A549 (cell line): ENCODE results near the gene AGAP3. TPM values are rescaled to one million over a fixed set of nuclear protein-coding genes. Genes with fewer than 3 reads are reported as not detected.

Experiments
- ATAC-seq, 2 experiments: fragments of 200-7000 bp in 1 of 2; fragments of >200 bp in 1 of 2; cut with Nextera tagmentation in 1 of 2; cut with Tn5 transposase in 1 of 2; 3 replicates each; pipeline versions ENCODE4 v1.8.0 to v1.9.1; 2018 to 2020; ENCODE audit warnings: mild to moderate bottlenecking in 1 of 2, moderate library complexity in 1 of 2
- CTCF ChIA-PET: fragments of 300-600 bp; sonication (Branson Sonifier 250); formaldehyde crosslinking; extraction: SDS; loops from one replicate; lab custom pipeline; 2021; ENCODE audit warnings: antibody characterized with exemption, inconsistent platforms; lab: Yijun Ruan, JAX
- POLR2A ChIA-PET: fragments of 350-600 bp; formaldehyde crosslinking; extraction: SDS; loops from one replicate; lab custom pipeline; 2021; ENCODE audit warnings: antibody characterized with exemption, inconsistent platforms; lab: Yijun Ruan, JAX
- DNase-seq, 2 experiments: peaks; one replicate each; pipeline versions ENCODE4 v3.0.0 to v3.0.0-alpha.2; 2011 to 2016; ENCODE audit warnings: low read depth in 1 of 2, low spot score in 1 of 2
- FAIRE-seq: peaks from 2 replicates; lab custom pipeline; 2011; peaks lifted over from hg19 to GRCh38; lab: Jason Lieb, UNC
- H3K27ac ChIP-seq, 2 experiments: fragments of >200 bp; sonication (Bioruptor Twin); formaldehyde crosslinking; 3 replicates each; pipeline ENCODE4 v1.5.1; 2016 to 2017
- H3K4me1 ChIP-seq: fragments of >200 bp; sonication (Bioruptor Twin); formaldehyde crosslinking; 3 replicates; pipeline ENCODE4 v1.6.1; 2016
- H3K4me2 ChIP-seq: fragments of >200 bp; sonication (Bioruptor Twin); formaldehyde crosslinking; 3 replicates; pipeline ENCODE4 v1.6.1; 2016
- H3K4me3 ChIP-seq: fragments of >200 bp; sonication (Bioruptor Twin); formaldehyde crosslinking; 3 replicates; pipeline ENCODE4 v1.5.1; 2016
- H3K9me3 ChIP-seq: fragments of >200 bp; sonication (Bioruptor Twin); formaldehyde crosslinking; 3 replicates; pipeline ENCODE4 v1.6.1; 2016
- BHLHE40 ChIP-seq: IDR thresholded peaks from 2 replicates; pipeline ENCODE4 v1.6.1; 2012; ENCODE audit warnings: low read depth, low read length, inconsistent platforms
- EHF ChIP-seq: fragments of 250-450 bp; sonication (Bioruptor Pico); IDR thresholded peaks from 2 replicates; pipeline ENCODE4 v1.5.0; 2020; ENCODE audit warnings: mild to moderate bottlenecking
- EP300 ChIP-seq, 2 experiments: fragments of >200 bp; sonication (Bioruptor Twin); formaldehyde crosslinking; IDR thresholded peaks; 2 replicates in 1 of 2; 3 replicates in 1 of 2; pipeline ENCODE4 v1.6.1; 2016 to 2017
- FOSL2 ChIP-seq, 2 experiments: fragments of 450-650 bp in 1 of 2; fragments of >200 bp in 1 of 2; sonication (Bioruptor Twin) in 1 of 2; formaldehyde crosslinking; IDR thresholded peaks; 2 replicates each; pipeline versions ENCODE4 v1.5.0 to v1.6.1; 2016 to 2020; ENCODE audit warnings: mild to moderate bottlenecking in 1 of 2, moderate library complexity in 1 of 2
- HDAC2 ChIP-seq: fragments of 200-600 bp; sonication (generic); IDR thresholded peaks from 2 replicates; pipeline ENCODE4 v1.6.1; 2016
- KDM1A ChIP-seq: fragments of 200-600 bp; sonication (generic); IDR thresholded peaks from 2 replicates; pipeline ENCODE4 v1.6.1; 2016; ENCODE audit warnings: low read depth, mild to moderate bottlenecking
- NR3C1 ChIP-seq: fragments of >200 bp; sonication (Bioruptor Twin); formaldehyde crosslinking; IDR thresholded peaks from 3 replicates; pipeline ENCODE4 v1.6.1; 2017
- RAD21 ChIP-seq, 2 experiments: fragments of >200 bp in 1 of 2; sonication (Bioruptor Twin) in 1 of 2; formaldehyde crosslinking in 1 of 2; IDR thresholded peaks in 1 of 2; conservative IDR thresholded peaks in 1 of 2; 2 replicates in 1 of 2; 3 replicates in 1 of 2; pipeline ENCODE4 v1.6.1; 2012 to 2018; ENCODE audit warnings: inconsistent platforms in 1 of 2
- RARB ChIP-seq: fragments of 250-450 bp; sonication (Bioruptor Pico); IDR thresholded peaks from 2 replicates; pipeline ENCODE4 v1.8.0; 2021; ENCODE audit warnings: mild to moderate bottlenecking, moderate library complexity
- ZC3H11A ChIP-seq: fragments of 450-650 bp; IDR thresholded peaks from 2 replicates; pipeline ENCODE4 v1.6.1; 2014; ENCODE audit warnings: antibody characterized with exemption, mild to moderate bottlenecking
- ZSCAN20 ChIP-seq: fragments of 250-450 bp; sonication (Bioruptor Pico); IDR thresholded peaks from 2 replicates; pipeline ENCODE4 v1.8.0; 2022; ENCODE audit warnings: mild to moderate bottlenecking, moderate library complexity
- WGBS: methylation state at CpG from one replicate; pipeline ENCODE4 v1.1.6; 2017; ENCODE audit errors: missing lambda C conversion rate; 5-methylcytosine and 5-hydroxymethylcytosine counted together
- polyA plus RNA-seq, 4 experiments: library from polyadenylated mRNA; depleted of rRNA in 3 of 4; stranded (reverse); fragments of >200 nt; fragmentation: RNase III in 1 of 4; extraction: RNeasy Plus Mini Kit Qiagen cat#74134 plus additional on column Dnase treatment in 1 of 4; gene quantifications; 2 replicates in 3 of 4; 3 replicates in 1 of 4; pipeline ENCODE4 v1.2.3, GENCODE V29; 2011 to 2017
- TF ChIP-seq, protein P1 (sequence below): fragments of 200-600 bp; sonication (generic); IDR thresholded peaks from 2 replicates; pipeline ENCODE4 v1.6.1; 2016; ENCODE audit warnings: antibody characterized with exemption, mild to moderate bottlenecking, moderate library complexity
- TF ChIP-seq, protein P2 (sequence below): IDR thresholded peaks from 2 replicates; pipeline ENCODE4 v1.6.1; 2012; ENCODE audit warnings: low read depth, borderline replicate concordance
- TF ChIP-seq, protein P3 (sequence below): fragments of 250-450 bp; sonication (Bioruptor Pico); IDR thresholded peaks from 2 replicates; pipeline ENCODE4 v1.5.0; 2021; ENCODE audit warnings: mild to moderate bottlenecking, moderate library complexity, borderline replicate concordance

Gene AGAP3
- polyA plus RNA-seq, 2 of the 4 experiments (the other 2 are of a cell fraction): 33.8 to 45.9 TPM

DNA sequence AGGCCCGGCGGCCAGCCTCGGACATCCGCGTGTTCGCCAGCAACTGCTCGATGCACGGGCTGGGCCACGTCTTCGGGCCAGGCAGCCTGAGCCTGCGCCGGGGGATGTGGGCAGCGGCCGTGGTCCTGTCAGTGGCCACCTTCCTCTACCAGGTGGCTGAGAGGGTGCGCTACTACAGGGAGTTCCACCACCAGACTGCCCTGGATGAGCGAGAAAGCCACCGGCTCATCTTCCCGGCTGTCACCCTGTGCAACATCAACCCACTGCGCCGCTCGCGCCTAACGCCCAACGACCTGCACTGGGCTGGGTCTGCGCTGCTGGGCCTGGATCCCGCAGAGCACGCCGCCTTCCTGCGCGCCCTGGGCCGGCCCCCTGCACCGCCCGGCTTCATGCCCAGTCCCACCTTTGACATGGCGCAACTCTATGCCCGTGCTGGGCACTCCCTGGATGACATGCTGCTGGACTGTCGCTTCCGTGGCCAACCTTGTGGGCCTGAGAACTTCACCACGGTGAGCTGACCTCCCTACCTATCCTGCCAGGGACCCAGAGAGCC is 37.3 kb upstream of the AGAP3 start (continued):
- TF ChIP-seq, protein P1, sequence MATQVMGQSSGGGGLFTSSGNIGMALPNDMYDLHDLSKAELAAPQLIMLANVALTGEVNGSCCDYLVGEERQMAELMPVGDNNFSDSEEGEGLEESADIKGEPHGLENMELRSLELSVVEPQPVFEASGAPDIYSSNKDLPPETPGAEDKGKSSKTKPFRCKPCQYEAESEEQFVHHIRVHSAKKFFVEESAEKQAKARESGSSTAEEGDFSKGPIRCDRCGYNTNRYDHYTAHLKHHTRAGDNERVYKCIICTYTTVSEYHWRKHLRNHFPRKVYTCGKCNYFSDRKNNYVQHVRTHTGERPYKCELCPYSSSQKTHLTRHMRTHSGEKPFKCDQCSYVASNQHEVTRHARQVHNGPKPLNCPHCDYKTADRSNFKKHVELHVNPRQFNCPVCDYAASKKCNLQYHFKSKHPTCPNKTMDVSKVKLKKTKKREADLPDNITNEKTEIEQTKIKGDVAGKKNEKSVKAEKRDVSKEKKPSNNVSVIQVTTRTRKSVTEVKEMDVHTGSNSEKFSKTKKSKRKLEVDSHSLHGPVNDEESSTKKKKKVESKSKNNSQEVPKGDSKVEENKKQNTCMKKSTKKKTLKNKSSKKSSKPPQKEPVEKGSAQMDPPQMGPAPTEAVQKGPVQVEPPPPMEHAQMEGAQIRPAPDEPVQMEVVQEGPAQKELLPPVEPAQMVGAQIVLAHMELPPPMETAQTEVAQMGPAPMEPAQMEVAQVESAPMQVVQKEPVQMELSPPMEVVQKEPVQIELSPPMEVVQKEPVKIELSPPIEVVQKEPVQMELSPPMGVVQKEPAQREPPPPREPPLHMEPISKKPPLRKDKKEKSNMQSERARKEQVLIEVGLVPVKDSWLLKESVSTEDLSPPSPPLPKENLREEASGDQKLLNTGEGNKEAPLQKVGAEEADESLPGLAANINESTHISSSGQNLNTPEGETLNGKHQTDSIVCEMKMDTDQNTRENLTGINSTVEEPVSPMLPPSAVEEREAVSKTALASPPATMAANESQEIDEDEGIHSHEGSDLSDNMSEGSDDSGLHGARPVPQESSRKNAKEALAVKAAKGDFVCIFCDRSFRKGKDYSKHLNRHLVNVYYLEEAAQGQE: no peak

DNA sequence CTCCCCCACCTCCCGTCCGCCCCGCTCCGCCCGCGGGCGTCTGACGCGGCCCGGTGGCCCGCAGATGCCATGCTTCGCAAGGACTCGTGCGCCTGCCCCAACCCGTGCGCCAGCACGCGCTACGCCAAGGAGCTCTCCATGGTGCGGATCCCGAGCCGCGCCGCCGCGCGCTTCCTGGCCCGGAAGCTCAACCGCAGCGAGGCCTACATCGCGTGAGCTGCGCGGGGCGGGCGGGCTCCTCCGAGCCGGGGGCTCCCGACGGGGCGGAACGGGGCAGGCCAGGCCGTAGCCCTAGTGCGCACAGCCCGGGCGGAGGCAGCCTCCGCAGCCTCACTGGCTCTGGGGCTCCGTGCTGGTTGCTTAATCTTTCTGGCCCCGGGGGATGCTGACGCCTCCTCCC is 35.2 kb upstream of the AGAP3 start:
- CTCF ChIA-PET: interaction anchor here (0.5 to 1.5 kb wide), 3 partner anchors 8 to 160 kb away, joined by 3 to 5 read pairs (median 4); partner anchors contain the start of gene SLC4A2
- no peak overlapping the region for H3K4me2 ChIP-seq
- WGBS: 95% methylated on average over 31 of the region's 50 CpGs
- POLR2A ChIA-PET: no interaction called here
- peaks cover 7% of the 10 kb centered on the region; the same call in 1 of the 3 replicates for H3K4me1 ChIP-seq
- no peaks in the 10 kb centered on the region for H3K9me3 ChIP-seq
- TF ChIP-seq RAD21 (conservative IDR thresholded peaks at IDR 0.05 in 1 of 2, IDR thresholded peaks at IDR 0.05 in 1 of 2): no peak
- no peak for TF ChIP-seq FOSL2 (IDR thresholded peaks at IDR 0.05)
- no peak for TF ChIP-seq FOSL2 (CRISPR knock-in tag; IDR thresholded peaks at IDR 0.05)
- TF ChIP-seq, protein P1: no peak
- no peak for TF ChIP-seq ZC3H11A
- TF ChIP-seq EP300 (IDR thresholded peaks at IDR 0.05): no peak
- no peak for TF ChIP-seq ZSCAN20
- TF ChIP-seq RARB (CRISPR knock-in tag): no peak
- TF ChIP-seq, protein P2, sequence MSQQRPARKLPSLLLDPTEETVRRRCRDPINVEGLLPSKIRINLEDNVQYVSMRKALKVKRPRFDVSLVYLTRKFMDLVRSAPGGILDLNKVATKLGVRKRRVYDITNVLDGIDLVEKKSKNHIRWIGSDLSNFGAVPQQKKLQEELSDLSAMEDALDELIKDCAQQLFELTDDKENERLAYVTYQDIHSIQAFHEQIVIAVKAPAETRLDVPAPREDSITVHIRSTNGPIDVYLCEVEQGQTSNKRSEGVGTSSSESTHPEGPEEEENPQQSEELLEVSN: no peak
- no peak for TF ChIP-seq NR3C1
- TF ChIP-seq, protein P3, sequence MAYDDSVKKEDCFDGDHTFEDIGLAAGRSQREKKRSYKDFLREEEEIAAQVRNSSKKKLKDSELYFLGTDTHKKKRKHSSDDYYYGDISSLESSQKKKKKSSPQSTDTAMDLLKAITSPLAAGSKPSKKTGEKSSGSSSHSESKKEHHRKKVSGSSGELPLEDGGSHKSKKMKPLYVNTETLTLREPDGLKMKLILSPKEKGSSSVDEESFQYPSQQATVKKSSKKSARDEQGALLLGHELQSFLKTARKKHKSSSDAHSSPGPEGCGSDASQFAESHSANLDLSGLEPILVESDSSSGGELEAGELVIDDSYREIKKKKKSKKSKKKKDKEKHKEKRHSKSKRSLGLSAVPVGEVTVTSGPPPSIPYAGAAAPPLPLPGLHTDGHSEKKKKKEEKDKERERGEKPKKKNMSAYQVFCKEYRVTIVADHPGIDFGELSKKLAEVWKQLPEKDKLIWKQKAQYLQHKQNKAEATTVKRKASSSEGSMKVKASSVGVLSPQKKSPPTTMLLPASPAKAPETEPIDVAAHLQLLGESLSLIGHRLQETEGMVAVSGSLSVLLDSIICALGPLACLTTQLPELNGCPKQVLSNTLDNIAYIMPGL (CRISPR knock-in tag): no peak
- no peak for TF ChIP-seq BHLHE40
- TF ChIP-seq KDM1A: no peak
- no peak for TF ChIP-seq EHF (CRISPR knock-in tag)
- no peak for TF ChIP-seq HDAC2
- ATAC-seq (no peak), FAIRE-seq (no peak), DNase-seq (no peak)
- no peak overlapping the region for H3K27ac ChIP-seq
- H3K4me3 ChIP-seq: no peak overlapping the region
